Effector memory CD4-positive, alpha-beta T cell (primary cell): ENCODE data around the gene TBCD.

Experiments
- DNase-seq, 3 donors: peaks; one replicate each; pipeline ENCODE4 v3.0.0-alpha.2; 2020
- H3K27ac ChIP-seq: 2 replicates; pipeline ENCODE4 v1.7.0; 2013; ENCODE audit warnings: mild to moderate bottlenecking, low read length, moderate library complexity; ENCODE audit not compliant: insufficient read depth, poor library complexity, severe bottlenecking
- H3K27me3 ChIP-seq: replicated peaks from 2 replicates; pipeline ENCODE4 v1.7.0; 2013; ENCODE audit warnings: mild to moderate bottlenecking, low read length; ENCODE audit not compliant: insufficient read depth, control insufficient read depth, poor library complexity, severe bottlenecking
- H3K36me3 ChIP-seq: 2 replicates; pipeline ENCODE4 v1.7.0; 2013; ENCODE audit warnings: mild to moderate bottlenecking, low read length, moderate library complexity; ENCODE audit not compliant: control insufficient read depth, insufficient read depth
- H3K4me1 ChIP-seq: 2 replicates; pipeline ENCODE4 v1.7.0; 2013; ENCODE audit warnings: low read length, mild to moderate bottlenecking; ENCODE audit not compliant: control insufficient read depth, insufficient read depth, poor library complexity, severe bottlenecking
- H3K4me3 ChIP-seq: 2 replicates; pipeline ENCODE4 v1.7.0; 2013; ENCODE audit warnings: low read length, low read depth, mild to moderate bottlenecking; ENCODE audit not compliant: insufficient read depth, poor library complexity, severe bottlenecking
- H3K9me3 ChIP-seq: 2 replicates; pipeline ENCODE4 v1.7.0; 2013; ENCODE audit warnings: mild to moderate bottlenecking, low read length, moderate library complexity; ENCODE audit not compliant: control insufficient read depth

TBCD gene

GRCh38 chr17:82876149-82876548 is 124.3 kb downstream of the TBCD start:
- no peaks in the 10 kb centered on the region for H3K9me3 ChIP-seq
- DNase-seq = no peak
- peaks cover 4% of the 10 kb centered on the region for H3K4me1 ChIP-seq
- H3K27ac ChIP-seq = no peak overlapping the region
- H3K4me3 ChIP-seq = no peak overlapping the region
- no peaks in the 10 kb centered on the region for H3K27me3 ChIP-seq
- peaks cover 21% of the 10 kb centered on the region for H3K36me3 ChIP-seq

- Histone ChIP-seq H3K36me3 (peaks cover 15% of the 10 kb centered on the region), H3K4me3 (no peak overlapping the region), H3K4me1 (peaks cover 9% of the 10 kb centered on the region), H3K27ac (no peak overlapping the region), H3K9me3 (no peaks in the 10 kb centered on the region), H3K27me3 (no peaks in the 10 kb centered on the region)
- DNase-seq = no peak
These were observed 124.9 kb downstream of the TBCD start for GRCh38 chr17:82876602-82877379.

GRCh38 chr17:82878527-82878926 is 126.7 kb downstream of the TBCD start:
- Histone ChIP-seq H3K9me3 (no peaks in the 10 kb centered on the region), H3K27me3 (no peaks in the 10 kb centered on the region), H3K4me1 (peaks cover 27% of the 10 kb centered on the region), H3K27ac (no peak overlapping the region), H3K36me3 (peaks cover 6% of the 10 kb centered on the region), H3K4me3 (no peak overlapping the region)
- no peak for DNase-seq

GRCh38 chr17:82879241-82879640 is 127.4 kb downstream of the TBCD start:
- peaks cover 4% of the 10 kb centered on the region for H3K36me3 ChIP-seq
- H3K27me3 ChIP-seq = no peaks in the 10 kb centered on the region
- H3K4me3 ChIP-seq = no peak overlapping the region
- peaks cover 34% of the 10 kb centered on the region for H3K4me1 ChIP-seq
- DNase-seq = no peak
- no peak overlapping the region for H3K27ac ChIP-seq
- no peaks in the 10 kb centered on the region for H3K9me3 ChIP-seq

- DNase-seq = no peak
- no peaks in the 10 kb centered on the region for H3K27me3 ChIP-seq
- no peak overlapping the region for H3K4me3 ChIP-seq
- H3K27ac ChIP-seq = no peak overlapping the region
- H3K4me1 ChIP-seq = peaks cover 49% of the 10 kb centered on the region
- no peaks in the 10 kb centered on the region for H3K9me3 ChIP-seq
- peaks cover 4% of the 10 kb centered on the region for H3K36me3 ChIP-seq
These were observed 128.9 kb downstream of the TBCD start for GRCh38 chr17:82880620-82881323.

GRCh38 chr17:82881324-82881823 is 129.5 kb downstream of the TBCD start:
- no peak for DNase-seq
- no peak overlapping the region for H3K27ac ChIP-seq

GRCh38 chr17:82881900-82882714 is 130.2 kb downstream of the TBCD start:
- Histone ChIP-seq H3K36me3 (no peaks in the 10 kb centered on the region), H3K4me1 (peaks cover 54% of the 10 kb centered on the region), H3K27ac (peak overlapping the region; percentile 59), H3K4me3 (peak overlapping the region; percentile 9), H3K9me3 (no peaks in the 10 kb centered on the region), H3K27me3 (no peaks in the 10 kb centered on the region)
- no peak for DNase-seq

More at GRCh38 chr17:82881324-82881823, 129.5 kb downstream of the TBCD start:
- Histone ChIP-seq H3K9me3 (no peaks in the 10 kb centered on the region), H3K36me3 (peaks cover under 1% of the 10 kb centered on the region), H3K27me3 (no peaks in the 10 kb centered on the region), H3K4me1 (peaks cover 54% of the 10 kb centered on the region), H3K4me3 (no peak overlapping the region)

GRCh38 chr17:82882715-82883418 is 131.0 kb downstream of the TBCD start:
- H3K27me3 ChIP-seq = no peaks in the 10 kb centered on the region
- DNase-seq = peak; percentile 78 to 87 (median 87)
- H3K36me3 ChIP-seq = no peaks in the 10 kb centered on the region
- peak overlapping the region; percentile 9 for H3K4me3 ChIP-seq
- no peaks in the 10 kb centered on the region for H3K9me3 ChIP-seq
- peaks cover 54% of the 10 kb centered on the region for H3K4me1 ChIP-seq
- peak overlapping the region; percentile 59 for H3K27ac ChIP-seq

- Histone ChIP-seq H3K27me3 (no peaks in the 10 kb centered on the region), H3K36me3 (no peaks in the 10 kb centered on the region), H3K27ac (peak overlapping the region; percentile 59), H3K9me3 (no peaks in the 10 kb centered on the region), H3K4me1 (peaks cover 54% of the 10 kb centered on the region), H3K4me3 (no peak overlapping the region)
- DNase-seq = no peak
These were observed 131.7 kb downstream of the TBCD start for GRCh38 chr17:82883419-82884031.
